ENCODE measurements around the gene KCNQ5.

The KCNQ5 gene

DNA sequence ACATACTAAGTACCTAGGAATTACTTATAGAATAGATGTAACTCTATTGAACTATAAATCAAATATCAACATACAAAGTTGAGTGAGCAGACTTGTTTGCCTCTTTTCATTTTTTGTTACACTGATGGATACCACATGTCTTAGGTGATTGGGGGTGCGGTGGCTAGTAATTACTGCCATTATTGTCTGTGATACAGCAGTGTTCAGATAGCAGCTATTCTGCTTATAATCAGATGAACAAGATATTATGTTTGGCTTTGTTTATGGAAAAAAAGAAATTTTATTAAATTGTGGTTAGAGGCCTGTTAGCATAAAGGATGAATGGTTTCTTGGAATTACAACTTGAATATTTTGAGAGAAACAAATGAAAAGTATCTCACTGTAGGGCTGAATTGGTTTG is 55.9 kb downstream of the KCNQ5 start:
- Histone ChIP-seq H3K9ac (ENCODE audit: low read depth, low read length) (no peak overlapping the region), H3K4me1 (ENCODE audit: insufficient read depth, low read length) (no peaks in the 10 kb centered on the region), H3K36me3 (ENCODE audit: insufficient read depth, low read length) (no peaks in the 10 kb centered on the region), H3K9me3 (ENCODE audit: control insufficient read depth, insufficient read depth, low read length) (no peaks in the 10 kb centered on the region)

DNA sequence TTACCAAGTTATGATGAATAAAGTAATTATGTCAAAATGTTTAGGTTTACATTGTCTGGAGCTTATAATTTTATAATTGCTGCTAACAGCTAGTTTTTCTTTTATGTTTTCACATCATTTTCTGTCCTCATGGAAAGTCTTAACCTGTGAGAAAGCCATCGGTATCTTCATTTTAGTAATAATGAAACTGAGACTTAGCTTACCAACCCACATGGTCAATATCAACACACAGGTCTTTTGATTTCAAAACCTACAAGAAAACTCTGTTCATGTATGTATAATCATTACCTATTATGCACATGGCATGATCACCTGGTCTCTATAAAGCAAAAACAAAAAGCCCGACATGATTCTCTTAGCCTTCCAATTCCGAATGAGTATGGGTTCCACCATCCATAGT is 61.9 kb downstream of the KCNQ5 start:
- Histone ChIP-seq H3K9ac (ENCODE audit: low read depth, low read length) (no peak overlapping the region), H3K4me1 (ENCODE audit: insufficient read depth, low read length) (no peaks in the 10 kb centered on the region), H3K9me3 (ENCODE audit: control insufficient read depth, insufficient read depth, low read length) (no peaks in the 10 kb centered on the region)

DNA sequence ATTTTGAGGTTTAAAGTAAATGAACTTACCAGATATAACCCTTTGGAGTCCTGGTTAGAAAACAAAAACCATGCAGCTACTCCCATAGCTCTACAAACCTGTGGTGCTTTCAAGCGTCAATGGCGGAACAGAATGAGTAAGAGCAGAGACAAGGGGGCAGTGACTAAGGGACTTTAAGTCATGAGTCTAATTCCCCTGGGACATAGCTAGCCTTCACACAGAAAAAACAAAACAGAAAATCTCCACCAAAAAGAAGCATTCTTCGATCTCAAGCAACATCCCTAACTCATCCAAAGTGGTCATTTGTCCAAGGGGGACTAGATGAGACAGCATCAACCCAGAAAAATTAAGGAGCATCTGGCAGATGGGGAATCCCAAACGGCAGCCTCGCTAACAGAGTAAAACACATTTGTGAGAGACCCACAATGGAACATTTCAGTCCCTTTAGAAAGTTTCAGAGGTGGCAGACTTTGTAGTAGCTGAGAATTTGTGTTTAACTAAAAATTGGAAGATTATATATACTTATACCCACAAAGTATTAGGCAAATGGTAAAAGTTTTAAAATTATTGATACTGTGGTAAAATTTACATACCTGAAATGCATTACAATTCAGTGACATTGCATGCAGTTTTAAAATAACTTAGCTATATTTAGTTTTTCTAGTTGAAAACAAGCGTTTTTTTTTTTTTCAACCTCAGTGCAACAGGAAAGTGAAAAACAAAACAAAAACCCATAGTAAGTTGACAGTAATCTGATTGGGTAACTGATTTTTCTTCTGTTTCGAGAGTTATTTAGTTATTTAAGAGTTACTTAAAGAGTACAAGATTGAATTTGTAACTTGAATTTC is 67.5 kb downstream of the KCNQ5 start:
- H3K36me3 ChIP-seq (ENCODE audit: insufficient read depth, low read length) = no peaks in the 10 kb centered on the region
- H3K9ac ChIP-seq (ENCODE audit: low read depth, low read length) = no peak overlapping the region
- H3K4me1 ChIP-seq (ENCODE audit: insufficient read depth, low read length) = 0 out of 2 replicates have a peak, but pooled peaks cover 4% of the 10 kb centered on the region
- H3K9me3 ChIP-seq (ENCODE audit: control insufficient read depth, insufficient read depth, low read length) = no peaks in the 10 kb centered on the region

More for the DNA sequence above, 61.9 kb downstream of the KCNQ5 start:
- H3K36me3 ChIP-seq (ENCODE audit: insufficient read depth, low read length) = no peaks in the 10 kb centered on the region

DNA sequence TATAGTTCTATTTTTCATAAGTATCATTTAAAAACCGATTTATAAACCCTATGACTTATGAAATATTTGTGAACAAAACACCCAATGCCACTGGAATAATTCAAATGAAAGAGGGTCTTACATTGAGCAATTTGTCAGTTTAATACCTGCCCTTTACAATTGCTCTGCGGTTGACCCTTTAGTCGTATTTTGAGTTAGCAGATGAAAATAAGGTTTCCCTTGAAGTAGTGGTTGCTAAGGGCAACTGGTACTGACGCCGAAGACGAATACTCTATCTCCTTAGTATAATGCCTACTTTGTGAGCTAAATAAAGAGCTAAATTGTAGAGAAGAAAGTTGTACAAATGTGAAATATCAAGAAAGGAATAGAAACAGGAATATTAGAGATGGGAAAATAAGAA is 69.4 kb downstream of the KCNQ5 start:
- H3K9me3 ChIP-seq (ENCODE audit: control insufficient read depth, insufficient read depth, low read length) = no peaks in the 10 kb centered on the region
- no peaks in the 10 kb centered on the region for H3K36me3 ChIP-seq (ENCODE audit: insufficient read depth, low read length)
- no peak overlapping the region for H3K9ac ChIP-seq (ENCODE audit: low read depth, low read length)
- 0 out of 2 replicates have a peak, but pooled peaks cover 4% of the 10 kb centered on the region for H3K4me1 ChIP-seq (ENCODE audit: insufficient read depth, low read length)

DNA sequence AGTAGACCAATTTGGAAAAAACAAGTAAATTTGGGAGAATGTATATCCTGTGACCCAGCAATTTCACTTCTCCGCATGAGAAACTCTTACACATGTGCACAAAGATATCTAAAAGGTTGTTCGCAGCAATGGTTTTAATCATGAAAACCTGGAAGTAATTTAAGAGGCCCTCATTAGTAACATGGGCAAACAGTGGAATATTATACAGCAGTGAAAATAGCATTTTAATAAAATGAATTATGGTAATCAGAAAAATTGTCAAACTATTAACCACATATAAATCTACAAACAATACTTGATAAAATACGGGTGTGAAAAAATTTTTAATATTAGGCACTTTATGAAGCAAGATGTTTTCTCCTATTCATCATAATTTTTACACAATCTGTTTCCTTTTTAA is 74.2 kb downstream of the KCNQ5 start:
- H3K9me3 ChIP-seq (ENCODE audit: control insufficient read depth, insufficient read depth, low read length) = no peaks in the 10 kb centered on the region
- H3K4me1 ChIP-seq (ENCODE audit: insufficient read depth, low read length) = no peaks in the 10 kb centered on the region
- no peaks in the 10 kb centered on the region for H3K36me3 ChIP-seq (ENCODE audit: insufficient read depth, low read length)
- no peak overlapping the region for H3K9ac ChIP-seq (ENCODE audit: low read depth, low read length)

DNA sequence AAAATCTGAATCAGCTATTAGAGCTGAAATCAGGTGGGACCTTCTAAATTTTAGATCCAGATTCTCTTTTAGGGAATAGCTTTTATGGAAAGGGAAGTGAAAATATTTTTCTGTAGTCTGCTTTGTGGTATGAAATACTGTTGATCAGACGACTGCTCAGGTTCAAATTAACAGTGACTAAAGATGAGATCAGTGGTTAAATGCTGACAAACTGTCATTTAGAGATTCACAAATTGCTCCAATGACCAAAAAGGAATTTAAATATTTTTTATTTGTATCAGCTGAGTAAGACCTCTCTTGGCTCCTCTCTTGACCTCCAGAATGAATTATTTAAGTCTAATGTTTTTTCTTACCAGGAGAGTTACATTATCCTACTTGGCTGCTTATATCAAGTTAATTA is 77.3 kb downstream of the KCNQ5 start:
- Histone ChIP-seq H3K9ac (ENCODE audit: low read depth, low read length) (no peak overlapping the region), H3K4me1 (ENCODE audit: insufficient read depth, low read length) (no peaks in the 10 kb centered on the region), H3K36me3 (ENCODE audit: insufficient read depth, low read length) (no peaks in the 10 kb centered on the region), H3K9me3 (ENCODE audit: control insufficient read depth, insufficient read depth, low read length) (no peaks in the 10 kb centered on the region)

DNA sequence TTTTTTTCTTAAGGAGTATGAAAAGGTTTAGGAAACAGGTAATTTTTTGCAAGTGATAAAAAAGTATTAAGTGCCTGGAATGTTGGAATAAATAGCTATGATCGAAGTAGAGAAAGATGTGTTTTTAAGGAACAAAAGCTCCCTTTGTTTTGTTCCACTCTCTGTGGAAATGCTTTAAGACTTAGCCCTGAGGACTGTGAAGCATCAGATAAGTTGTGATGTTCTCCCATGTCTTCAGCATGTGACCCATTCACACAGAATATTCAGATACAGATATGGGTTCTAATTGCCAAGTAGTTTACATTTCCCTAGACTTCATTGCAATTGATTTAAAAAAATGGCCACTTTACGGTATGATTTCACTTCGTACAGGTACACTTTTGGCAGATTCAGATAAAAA is 80.6 kb downstream of the KCNQ5 start:
- Histone ChIP-seq H3K4me1 (ENCODE audit: insufficient read depth, low read length) (no peaks in the 10 kb centered on the region), H3K36me3 (ENCODE audit: insufficient read depth, low read length) (no peaks in the 10 kb centered on the region), H3K9ac (ENCODE audit: low read depth, low read length) (no peak overlapping the region), H3K9me3 (ENCODE audit: control insufficient read depth, insufficient read depth, low read length) (no peaks in the 10 kb centered on the region)

DNA sequence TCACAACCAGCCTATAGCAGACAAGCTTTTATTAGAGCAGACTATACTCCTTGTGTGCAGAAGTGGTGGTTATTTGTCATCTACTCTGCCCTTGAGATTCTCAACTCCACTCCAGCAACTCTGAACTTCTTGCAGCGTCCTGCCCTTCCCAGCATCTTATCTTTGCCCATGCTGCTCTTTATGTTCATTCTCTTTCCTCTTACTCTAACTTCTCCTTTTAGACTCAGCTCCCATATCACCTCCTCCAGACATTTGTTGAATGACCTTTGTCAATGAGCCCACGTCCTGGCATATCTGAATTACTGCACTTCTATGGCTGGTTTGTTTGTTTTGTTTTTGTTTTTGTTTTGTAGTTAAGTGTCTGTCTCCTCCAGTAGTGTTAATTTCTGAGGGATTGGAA is 81.2 kb downstream of the KCNQ5 start:
- H3K36me3 ChIP-seq (ENCODE audit: insufficient read depth, low read length) = no peaks in the 10 kb centered on the region
- H3K9me3 ChIP-seq (ENCODE audit: control insufficient read depth, insufficient read depth, low read length) = no peaks in the 10 kb centered on the region
- no peaks in the 10 kb centered on the region for H3K4me1 ChIP-seq (ENCODE audit: insufficient read depth, low read length)
- no peak overlapping the region for H3K9ac ChIP-seq (ENCODE audit: low read depth, low read length)

DNA sequence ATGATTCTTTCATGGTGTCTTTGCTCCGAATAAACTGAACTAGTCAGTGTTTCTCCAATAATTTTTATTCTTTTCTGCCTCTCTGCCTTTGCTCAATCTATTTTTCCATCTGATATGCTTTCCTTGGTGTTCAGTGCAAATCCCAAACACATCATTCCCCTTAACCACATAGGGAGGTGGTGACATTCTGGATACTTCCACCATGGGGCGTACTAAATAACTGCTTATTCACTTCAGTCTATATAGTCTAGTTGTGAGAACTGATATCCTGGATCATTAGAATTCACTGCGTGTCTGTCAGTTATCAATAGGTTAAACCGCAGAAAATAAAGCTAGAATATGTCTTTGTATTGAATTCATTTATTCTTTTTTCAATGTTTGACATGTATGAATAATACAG is 83.1 kb downstream of the KCNQ5 start:
- Histone ChIP-seq H3K4me1 (ENCODE audit: insufficient read depth, low read length) (no peaks in the 10 kb centered on the region), H3K9me3 (ENCODE audit: control insufficient read depth, insufficient read depth, low read length) (no peaks in the 10 kb centered on the region), H3K9ac (ENCODE audit: low read depth, low read length) (no peak overlapping the region), H3K36me3 (ENCODE audit: insufficient read depth, low read length) (no peaks in the 10 kb centered on the region)

DNA sequence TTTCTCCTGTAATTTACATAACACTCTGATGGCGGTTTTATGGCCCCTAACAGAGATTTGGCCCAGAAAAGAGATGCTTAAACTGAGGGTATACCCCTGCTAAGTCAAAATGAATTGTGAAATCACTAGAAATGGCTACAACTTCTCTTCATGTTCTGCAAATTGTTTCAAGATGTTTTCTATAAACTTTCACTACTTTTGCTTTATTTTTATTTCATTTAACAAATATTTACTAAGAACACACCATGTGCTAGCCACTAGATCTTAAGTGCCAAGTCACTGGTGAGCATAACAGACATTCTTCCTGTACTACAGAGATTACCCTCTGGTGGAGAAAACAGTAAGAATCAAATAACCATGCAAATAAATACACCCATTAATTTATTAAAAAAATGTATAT is 87.6 kb downstream of the KCNQ5 start:
- Histone ChIP-seq H3K36me3 (ENCODE audit: insufficient read depth, low read length) (no peaks in the 10 kb centered on the region), H3K9me3 (ENCODE audit: control insufficient read depth, insufficient read depth, low read length) (no peaks in the 10 kb centered on the region), H3K9ac (ENCODE audit: low read depth, low read length) (no peak overlapping the region), H3K4me1 (ENCODE audit: insufficient read depth, low read length) (no peaks in the 10 kb centered on the region)

DNA sequence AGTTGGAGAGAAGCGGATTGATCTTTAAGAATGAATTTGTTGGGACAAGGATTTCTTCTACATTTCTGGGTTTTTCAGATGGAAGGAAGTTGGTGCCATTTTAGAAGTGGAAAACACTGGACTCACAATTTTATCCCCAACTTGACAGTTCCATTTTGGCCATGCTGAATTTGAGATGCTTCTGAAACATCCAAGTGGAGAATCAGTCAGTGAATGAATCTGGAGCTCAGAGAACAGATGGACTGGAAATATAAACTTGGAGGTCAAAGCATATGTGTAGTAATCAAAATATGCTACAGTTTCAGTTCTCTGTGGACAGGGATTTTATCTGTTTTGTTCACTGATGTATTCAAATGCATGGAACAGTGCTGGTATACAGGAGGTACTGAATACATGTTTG is 89.9 kb downstream of the KCNQ5 start:
- Histone ChIP-seq H3K9me3 (ENCODE audit: control insufficient read depth, insufficient read depth, low read length) (no peaks in the 10 kb centered on the region), H3K36me3 (ENCODE audit: insufficient read depth, low read length) (no peaks in the 10 kb centered on the region), H3K4me1 (ENCODE audit: insufficient read depth, low read length) (no peaks in the 10 kb centered on the region), H3K9ac (ENCODE audit: low read depth, low read length) (no peak overlapping the region)

DNA sequence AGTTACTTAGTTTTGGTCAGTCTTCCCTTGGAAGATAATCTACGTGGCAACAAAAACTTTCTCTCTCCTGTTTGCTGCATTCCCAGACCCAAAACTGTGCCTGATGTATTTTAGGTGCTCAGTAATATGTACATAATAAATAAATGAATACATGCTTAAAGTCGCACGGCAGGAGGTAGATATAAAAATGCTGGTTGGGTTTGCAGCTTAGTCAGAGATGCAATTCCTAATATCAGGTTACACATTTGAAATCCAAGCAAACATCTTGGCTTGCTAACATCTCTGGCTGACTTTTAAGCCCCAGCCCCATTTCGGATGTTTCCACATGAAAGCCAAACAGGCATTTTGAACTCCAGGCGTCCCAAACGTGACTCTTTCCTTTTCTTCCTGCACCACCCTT is 91.0 kb downstream of the KCNQ5 start:
- H3K4me1 ChIP-seq (ENCODE audit: insufficient read depth, low read length) = no peaks in the 10 kb centered on the region
- H3K36me3 ChIP-seq (ENCODE audit: insufficient read depth, low read length) = no peaks in the 10 kb centered on the region
- no peak overlapping the region for H3K9ac ChIP-seq (ENCODE audit: low read depth, low read length)
- no peaks in the 10 kb centered on the region for H3K9me3 ChIP-seq (ENCODE audit: control insufficient read depth, insufficient read depth, low read length)

DNA sequence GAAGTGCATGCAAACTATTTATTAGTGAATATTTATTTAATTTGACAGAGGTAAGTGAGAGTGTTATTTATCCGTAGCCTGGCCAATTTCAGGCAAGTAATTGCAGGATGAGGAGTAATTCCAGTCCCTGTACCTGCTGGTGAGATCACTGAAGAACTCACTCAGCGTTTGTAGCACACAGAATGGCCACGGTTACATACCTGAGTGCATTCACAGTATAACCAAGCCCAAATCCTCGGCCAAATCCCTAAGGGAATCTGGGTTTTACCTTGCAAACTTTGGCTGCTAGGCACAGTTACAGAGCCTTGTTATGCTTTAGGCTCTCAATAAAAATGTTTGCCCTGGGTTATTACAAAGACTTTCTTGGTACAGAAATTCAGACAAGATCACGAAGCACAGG is 93.3 kb downstream of the KCNQ5 start:
- Histone ChIP-seq H3K9me3 (ENCODE audit: control insufficient read depth, insufficient read depth, low read length) (no peaks in the 10 kb centered on the region), H3K36me3 (ENCODE audit: insufficient read depth, low read length) (no peaks in the 10 kb centered on the region), H3K4me1 (ENCODE audit: insufficient read depth, low read length) (no peaks in the 10 kb centered on the region), H3K9ac (ENCODE audit: low read depth, low read length) (no peak overlapping the region)

DNA sequence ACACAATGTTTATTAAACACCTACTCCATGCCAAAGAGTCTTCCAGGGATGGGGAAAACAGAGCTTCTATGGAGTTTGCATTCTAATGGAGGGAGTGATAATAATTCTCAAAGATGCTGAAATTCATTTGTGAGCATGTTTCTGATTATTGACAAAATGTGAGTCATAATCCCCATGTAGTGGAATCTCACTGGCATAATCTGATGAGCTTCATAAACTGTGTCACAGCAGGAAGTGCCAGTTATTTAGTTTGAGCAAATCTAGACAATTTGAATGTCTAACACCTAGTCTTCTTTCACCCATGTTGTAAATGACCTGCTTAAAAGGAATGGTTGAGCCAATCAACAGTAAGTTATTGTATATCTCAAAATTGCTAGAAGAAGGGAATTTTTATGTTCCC is 95.1 kb downstream of the KCNQ5 start:
- no peaks in the 10 kb centered on the region for H3K9me3 ChIP-seq (ENCODE audit: control insufficient read depth, insufficient read depth, low read length)
- H3K4me1 ChIP-seq (ENCODE audit: insufficient read depth, low read length) = no peaks in the 10 kb centered on the region
- H3K36me3 ChIP-seq (ENCODE audit: insufficient read depth, low read length) = no peaks in the 10 kb centered on the region
- no peak overlapping the region for H3K9ac ChIP-seq (ENCODE audit: low read depth, low read length)

DNA sequence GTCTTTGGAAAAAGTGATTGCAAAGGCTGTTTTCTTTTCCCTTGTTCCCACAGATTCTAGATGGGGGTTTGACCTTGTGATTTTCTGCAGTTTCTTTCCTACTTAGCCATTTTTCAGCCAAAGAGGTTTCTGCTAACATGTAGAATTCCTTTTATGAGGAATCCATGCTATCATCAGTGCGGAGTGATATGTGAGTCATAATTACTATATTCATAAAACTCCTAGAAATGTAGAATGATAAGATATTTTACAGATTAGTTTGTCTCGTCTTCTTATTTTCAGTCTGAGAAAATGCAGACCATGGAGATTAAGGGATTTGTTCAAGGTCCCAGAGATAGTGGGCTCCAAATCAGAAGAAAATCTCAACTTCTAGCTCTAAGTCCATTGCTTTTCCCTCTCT is 98.6 kb downstream of the KCNQ5 start:
- H3K4me1 ChIP-seq (ENCODE audit: insufficient read depth, low read length) = no peaks in the 10 kb centered on the region
- no peaks in the 10 kb centered on the region for H3K36me3 ChIP-seq (ENCODE audit: insufficient read depth, low read length)
- H3K9ac ChIP-seq (ENCODE audit: low read depth, low read length) = no peak overlapping the region
- H3K9me3 ChIP-seq (ENCODE audit: control insufficient read depth, insufficient read depth, low read length) = no peaks in the 10 kb centered on the region
